Keratinocyte (primary cell): ENCODE results near the gene SPG7. TPM values are rescaled to one million over a fixed set of nuclear protein-coding genes. Genes with fewer than 3 reads are reported as not detected.

Experiments
- DNase-seq: peaks from one replicate; pipeline ENCODE4 v3.0.0-alpha.2; 2011; ENCODE audit warnings: low read depth, missing footprints, low spot score
- FAIRE-seq: peaks from 2 replicates; lab custom pipeline; 2011; peaks lifted over from hg19 to GRCh38; lab: Jason Lieb, UNC
- H2AFZ ChIP-seq: 2 replicates; pipeline ENCODE4 v1.6.0; 2012; ENCODE audit warnings: low read length, control low read depth, inconsistent platforms; ENCODE audit not compliant: control insufficient read depth
- H3K27ac ChIP-seq: 2 replicates; pipeline ENCODE4 v1.5.1; 2011; ENCODE audit warnings: low read length; ENCODE audit not compliant: control insufficient read depth, insufficient read depth
- H3K27me3 ChIP-seq: 3 replicates; pipeline ENCODE4 v1.6.0; 2011; ENCODE audit warnings: low read length; ENCODE audit not compliant: control insufficient read depth, insufficient read depth; ENCODE audit errors: extremely low read depth
- H3K36me3 ChIP-seq, 2 experiments: 2 replicates in 1 of 2; 3 replicates in 1 of 2; pipeline ENCODE4 v1.5.1; 2011; ENCODE audit warnings: low read length in 2 of 2, mild to moderate bottlenecking in 1 of 2; ENCODE audit not compliant: control insufficient read depth in 2 of 2, insufficient read depth in 2 of 2; ENCODE audit errors: extremely low read depth in 1 of 2
- H3K4me1 ChIP-seq: 3 replicates; pipeline ENCODE4 v1.5.1; 2011; ENCODE audit warnings: low read length; ENCODE audit not compliant: control insufficient read depth, insufficient read depth; ENCODE audit errors: extremely low read depth
- H3K4me2 ChIP-seq: 3 replicates; pipeline ENCODE4 v1.6.0; 2011; ENCODE audit warnings: low read depth, low read length; ENCODE audit not compliant: control insufficient read depth, insufficient read depth; ENCODE audit errors: extremely low read depth
- H3K4me3 ChIP-seq, 3 experiments: fragments of 200-600 bp in 1 of 3; sonication (generic) in 1 of 3; 2 replicates in 2 of 3; 3 replicates in 1 of 3; pipeline ENCODE4 v1.5.1; 2011 to 2016; ENCODE audit warnings: low read length in 3 of 3, mild to moderate bottlenecking in 3 of 3, control low read depth in 2 of 3, inconsistent platforms in 1 of 3, low read depth in 1 of 3, mixed read lengths in 1 of 3, mixed run types in 1 of 3, moderate library complexity in 1 of 3; ENCODE audit not compliant: control insufficient read depth in 2 of 3, insufficient read depth in 2 of 3; ENCODE audit errors: extremely low read depth in 1 of 3
- H3K79me2 ChIP-seq: 2 replicates; pipeline ENCODE4 v1.6.0; 2012; ENCODE audit warnings: low read length; ENCODE audit not compliant: control insufficient read depth, insufficient read depth
- H3K9ac ChIP-seq: 3 replicates; pipeline ENCODE4 v1.6.0; 2011; ENCODE audit warnings: low read length; ENCODE audit not compliant: control insufficient read depth, insufficient read depth; ENCODE audit errors: extremely low read depth
- H3K9me1 ChIP-seq: 3 replicates; pipeline ENCODE4 v1.6.0; 2011; ENCODE audit warnings: low read length; ENCODE audit not compliant: control insufficient read depth, insufficient read depth; ENCODE audit errors: extremely low read depth
- H3K9me3 ChIP-seq: 2 replicates; pipeline ENCODE4 v1.5.1; 2012; ENCODE audit warnings: low read depth, low read length; ENCODE audit not compliant: control insufficient read depth
- H4K20me1 ChIP-seq: 3 replicates; pipeline ENCODE4 v1.6.0; 2011; ENCODE audit warnings: low read length; ENCODE audit not compliant: control insufficient read depth, insufficient read depth; ENCODE audit errors: extremely low read depth
- EZH2 ChIP-seq: IDR thresholded peaks from one replicate; pipeline ENCODE4 v1.6.1; 2012; ENCODE audit warnings: inconsistent platforms, mild to moderate bottlenecking, low read length, moderate library complexity
- dilution Hi-C: fragments of 300-500 bp; cut with MboI; formaldehyde crosslinking; loops from one replicate; pipeline ENCODE4 v1.7.0; 2020; ENCODE audit warnings: low sequenced_read_pairs; ENCODE audit not compliant: extremely low pct_ligation_motif_present
- polyA plus RNA-seq, 5 experiments: library from polyadenylated mRNA; depleted of rRNA in 3 of 5; stranded (reverse) in 3 of 5; stranded (forward) in 1 of 5; unstranded in 1 of 5; fragments of >200 nt; gene quantifications; 1 replicate in 1 of 5; 2 replicates in 3 of 5; 3 replicates in 1 of 5; pipeline versions ENCODE4 v1.2.1 to v1.2.3, GENCODE V29; 2011 to 2012; ENCODE audit warnings: missing spikeins in 2 of 5, low read depth in 1 of 5, low replicate concordance in 1 of 5
- TF ChIP-seq, protein P1 (sequence below), 3 experiments: IDR thresholded peaks in 1 of 3; conservative IDR thresholded peaks in 1 of 3; optimal IDR thresholded peaks in 1 of 3; 2 replicates in 2 of 3; 3 replicates in 1 of 3; pipeline versions ENCODE3 to v1.5.1; 2011; ENCODE audit warnings: low read length in 3 of 3, mild to moderate bottlenecking in 3 of 3, moderate library complexity in 2 of 3, control low read depth in 1 of 3, inconsistent platforms in 1 of 3; ENCODE audit not compliant: insufficient read depth in 2 of 3; ENCODE audit errors: extremely low read depth in 1 of 3

Gene SPG7
- polyA plus RNA-seq, 1 donor (not counting 4 experiments of a cell fraction or from before 2014, with no cell fraction given) = 45.2 TPM

DNA sequence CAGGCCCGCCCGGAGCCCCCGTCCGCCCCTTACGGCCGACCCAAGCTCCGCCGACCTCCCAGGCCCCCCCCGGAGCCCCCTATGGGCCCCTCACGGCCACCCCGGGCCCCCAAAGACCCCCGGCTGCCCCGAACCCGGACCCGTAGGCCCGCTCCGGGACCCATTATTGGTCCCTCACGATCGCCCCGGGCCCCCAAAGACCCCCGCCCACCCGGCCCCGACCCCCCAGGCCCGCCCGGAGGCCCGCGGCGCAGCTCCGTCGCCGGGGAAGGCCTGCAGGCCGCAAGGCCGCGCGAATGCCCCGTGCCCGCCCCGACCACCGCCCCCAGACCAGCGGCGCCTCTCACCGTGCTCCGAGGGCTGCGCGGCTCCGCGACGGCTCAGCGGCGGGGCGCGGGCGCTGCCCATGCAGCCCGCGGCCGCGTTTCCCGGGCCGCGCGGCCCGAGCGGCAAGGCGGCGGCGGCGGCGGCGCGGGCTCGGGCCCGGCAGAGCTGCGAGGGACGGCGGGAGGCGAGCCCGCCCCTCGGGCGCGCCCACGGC is 18.2 kb upstream of the SPG7 start:
- Histone ChIP-seq H3K36me3 (peaks cover 2 to 15% of the 10 kb centered on the region in 2 experiments), H3K9me1 (peaks cover 10% of the 10 kb centered on the region), H3K4me2 (no peak overlapping the region), H2AFZ (no peak overlapping the region), H3K4me1 (peaks cover 37% of the 10 kb centered on the region), H3K9me3 (no peaks in the 10 kb centered on the region), H3K9ac (peak overlapping the region; percentile 72), H3K27me3 (no peaks in the 10 kb centered on the region), H3K27ac (peak overlapping the region; percentile 40), H3K4me3 (peak overlapping the region in 2 of 3 experiments; percentile 74 to 87), H3K79me2 (peaks cover 65% of the 10 kb centered on the region), H4K20me1 (peaks cover 31% of the 10 kb centered on the region)
- no peak for DNase-seq
- TF ChIP-seq EZH2 = no peak
- TF ChIP-seq, protein P1, sequence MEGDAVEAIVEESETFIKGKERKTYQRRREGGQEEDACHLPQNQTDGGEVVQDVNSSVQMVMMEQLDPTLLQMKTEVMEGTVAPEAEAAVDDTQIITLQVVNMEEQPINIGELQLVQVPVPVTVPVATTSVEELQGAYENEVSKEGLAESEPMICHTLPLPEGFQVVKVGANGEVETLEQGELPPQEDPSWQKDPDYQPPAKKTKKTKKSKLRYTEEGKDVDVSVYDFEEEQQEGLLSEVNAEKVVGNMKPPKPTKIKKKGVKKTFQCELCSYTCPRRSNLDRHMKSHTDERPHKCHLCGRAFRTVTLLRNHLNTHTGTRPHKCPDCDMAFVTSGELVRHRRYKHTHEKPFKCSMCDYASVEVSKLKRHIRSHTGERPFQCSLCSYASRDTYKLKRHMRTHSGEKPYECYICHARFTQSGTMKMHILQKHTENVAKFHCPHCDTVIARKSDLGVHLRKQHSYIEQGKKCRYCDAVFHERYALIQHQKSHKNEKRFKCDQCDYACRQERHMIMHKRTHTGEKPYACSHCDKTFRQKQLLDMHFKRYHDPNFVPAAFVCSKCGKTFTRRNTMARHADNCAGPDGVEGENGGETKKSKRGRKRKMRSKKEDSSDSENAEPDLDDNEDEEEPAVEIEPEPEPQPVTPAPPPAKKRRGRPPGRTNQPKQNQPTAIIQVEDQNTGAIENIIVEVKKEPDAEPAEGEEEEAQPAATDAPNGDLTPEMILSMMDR (optimal IDR thresholded peaks at IDR 0.05 in 1 of 3, IDR thresholded peaks at IDR 0.05 in 1 of 3, conservative IDR thresholded peaks at IDR 0.05 in 1 of 3; ENCODE audit: extremely low read depth in 1 of 3, insufficient read depth in 2 of 3, low read length in 3 of 3) = no peak
- dilution Hi-C loops = no loop called here
- FAIRE-seq = no peak

DNA sequence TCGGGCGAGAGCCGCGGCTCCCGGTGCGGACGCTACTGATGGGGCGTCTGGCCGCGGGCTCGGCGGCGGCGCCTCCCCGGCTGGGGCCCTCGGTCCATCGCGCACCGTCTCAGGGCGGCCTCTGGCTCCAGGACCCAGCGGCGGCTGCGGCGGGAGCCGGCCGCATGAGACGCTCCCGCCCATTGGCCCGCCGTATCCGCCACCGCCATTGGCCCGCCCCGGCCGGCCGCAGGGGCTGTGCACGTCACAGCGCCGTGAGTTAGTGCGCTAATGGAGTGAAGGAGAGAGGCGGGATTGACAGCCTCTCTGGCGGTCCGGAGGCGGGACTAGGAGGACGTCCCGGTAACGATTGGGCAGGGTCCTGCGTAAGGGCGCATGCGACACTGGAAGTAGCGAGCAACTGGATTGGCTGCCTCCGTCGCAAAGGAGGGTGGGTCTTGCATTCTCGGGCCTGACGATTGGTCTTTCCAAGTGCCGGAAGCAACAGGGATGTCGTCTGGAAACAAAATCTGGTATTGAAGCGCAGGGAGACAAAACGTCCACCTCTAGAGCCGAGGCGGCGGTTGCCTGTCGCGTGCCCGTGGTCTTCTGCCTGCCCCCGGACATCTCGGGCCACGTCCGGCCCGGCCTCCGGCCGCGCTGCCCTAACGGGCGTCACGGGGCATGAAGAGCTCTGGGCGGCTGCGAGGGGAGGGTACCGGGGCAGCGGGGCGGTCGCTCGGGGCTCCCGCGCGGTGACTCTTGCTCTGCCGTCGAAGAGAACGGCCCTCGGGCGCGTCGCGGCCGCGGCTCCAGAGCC is 17.6 kb upstream of the SPG7 start, which contains the start of gene ANKRD11:
TSS of gene ANKRD11 (minus strand) at position 123 of the 799 bp plus-strand sequence. CDS start 173,542 bp downstream, outside the sequence.
- H3K4me1 ChIP-seq = peaks cover 33% of the 10 kb centered on the region
- no peaks in the 10 kb centered on the region for H3K27me3 ChIP-seq
- peak within 1 kb of the TSS; percentile 98 for H3K4me2 ChIP-seq
- DNase-seq (peak; percentile 98), FAIRE-seq (peak; percentile 79)
- peak within 1 kb of the TSS; percentile 92 for H3K9ac ChIP-seq
- H3K27ac ChIP-seq = peak within 1 kb of the TSS; percentile 65
- dilution Hi-C loops = no loop called here
- H3K9me1 ChIP-seq = peaks cover 8% of the 10 kb centered on the region
- peak within 1 kb of the TSS; percentile 92 for H2AFZ ChIP-seq
- peaks cover 2 to 16% of the 10 kb centered on the region in 2 experiments for H3K36me3 ChIP-seq
- no peaks in the 10 kb centered on the region for H3K9me3 ChIP-seq
- peaks cover 24% of the 10 kb centered on the region for H4K20me1 ChIP-seq
- peaks cover 59% of the 10 kb centered on the region for H3K79me2 ChIP-seq
- TF ChIP-seq, protein P1 (optimal IDR thresholded peaks at IDR 0.05 in 1 of 3, IDR thresholded peaks at IDR 0.05 in 1 of 3, conservative IDR thresholded peaks at IDR 0.05 in 1 of 3; ENCODE audit: extremely low read depth in 1 of 3, insufficient read depth in 2 of 3, low read length in 3 of 3) = no peak
- TF ChIP-seq EZH2 = no peak
- peak within 1 kb of the TSS; percentile 74 to 95 (median 87) for H3K4me3 ChIP-seq
